Stimulated activated CD4-positive, alpha-beta T cell treated with anti-CD3 and anti-CD28 coated beads, Interleukin-12 subunit alpha, Interleukin-12 subunit beta, amount 100 ng/mL, for 24 hours (primary cell): ENCODE results near the gene C11orf91.
A peak's percentile ranks its signal among the peaks of the same experiment; 100 is the strongest.
"Not testable (repeated sequence)": the region's sequence is repeated elsewhere in the genome, so short reads cannot be mapped to it uniquely, and the experiment has no call there.

Source experiments
- DNase-seq, 2 experiments: peaks; one replicate each; pipeline ENCODE4 v3.0.0-alpha.2; 2020; ENCODE audit warnings: low read depth in 2 of 2

The C11orf91 gene, protein sequence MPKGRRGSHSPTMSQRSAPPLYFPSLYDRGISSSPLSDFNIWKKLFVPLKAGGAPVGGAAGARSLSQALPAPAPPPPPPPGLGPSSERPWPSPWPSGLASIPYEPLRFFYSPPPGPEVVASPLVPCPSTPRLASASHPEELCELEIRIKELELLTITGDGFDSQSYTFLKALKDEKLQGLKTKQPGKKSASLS

DNA sequence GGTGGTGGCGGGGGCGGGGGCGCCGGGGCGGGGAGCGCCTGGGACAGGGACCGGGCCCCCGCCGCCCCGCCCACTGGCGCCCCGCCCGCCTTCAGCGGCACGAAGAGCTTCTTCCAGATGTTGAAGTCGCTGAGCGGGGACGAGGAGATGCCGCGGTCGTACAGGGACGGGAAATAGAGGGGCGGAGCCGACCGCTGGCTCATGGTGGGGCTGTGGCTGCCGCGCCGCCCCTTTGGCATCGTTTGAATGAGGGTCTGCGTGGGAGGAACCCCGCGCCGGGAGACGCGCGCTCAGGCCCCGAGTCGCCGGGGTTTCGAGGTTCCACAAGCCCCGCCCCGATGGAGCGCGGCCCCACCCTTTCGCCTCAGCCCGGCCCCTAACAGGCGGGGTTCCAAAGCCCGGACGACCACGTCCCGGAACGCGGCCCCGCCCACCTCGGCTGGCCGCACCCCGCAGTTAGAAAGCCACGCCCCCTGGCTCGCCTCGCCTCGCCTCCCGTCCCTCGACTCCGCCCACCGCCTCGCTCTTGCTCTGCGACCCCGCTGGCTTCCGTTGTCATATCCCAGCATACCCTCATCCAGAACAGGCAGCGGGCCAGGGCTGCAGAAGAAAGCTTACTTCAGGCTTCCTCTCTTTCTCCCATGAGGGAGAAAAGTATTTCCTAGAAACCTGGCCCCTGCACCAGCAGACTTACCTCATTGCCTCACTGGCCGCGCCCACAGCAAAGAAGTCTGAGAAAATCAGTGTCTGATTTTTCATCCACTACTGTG, at the start of gene C11orf91:
C11orf91 (minus strand) TSS at position 325 of the 770 bp plus-strand sequence; CDS start at position 239, 86 bp downstream.
- peak; percentile 89 to 92 for DNase-seq

DNA sequence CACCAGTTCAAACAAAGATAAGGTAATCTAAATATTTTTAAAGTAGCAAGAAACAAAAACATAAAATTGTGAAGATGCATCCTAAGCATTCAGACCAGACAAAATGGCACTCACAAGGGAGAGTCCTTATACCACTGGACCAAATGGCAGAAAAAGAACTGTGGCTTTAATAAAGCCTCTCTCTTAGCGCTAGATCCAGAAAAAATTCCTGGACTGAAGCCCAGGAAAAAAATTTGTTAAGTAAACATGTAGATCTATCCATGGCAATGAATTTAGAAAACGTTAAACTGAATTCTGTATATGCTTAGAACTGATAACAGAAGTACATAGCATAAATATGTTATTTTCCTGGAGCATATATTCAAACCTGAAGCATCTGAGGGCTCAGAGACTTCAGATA, 47.4 kb upstream of the C11orf91 start:
- no peak for DNase-seq

DNA sequence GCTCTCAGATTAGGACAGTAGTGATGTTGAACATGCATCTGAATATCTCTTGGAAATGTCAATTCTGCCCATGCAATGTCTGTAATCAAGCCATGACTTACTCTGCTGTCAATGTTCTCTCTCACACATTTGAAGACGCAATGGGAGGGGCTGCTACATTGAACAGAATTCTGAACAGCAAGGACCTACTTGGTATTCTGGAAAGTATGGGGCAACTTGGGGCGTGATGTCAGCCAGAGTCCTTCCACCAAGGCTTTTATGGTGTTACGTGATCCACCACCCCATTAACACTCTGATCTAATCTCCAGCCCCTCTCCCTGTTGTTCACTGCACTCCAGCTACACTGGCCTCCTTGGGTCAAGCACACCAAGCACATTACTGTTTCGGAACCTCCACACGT, 42.7 kb upstream of the C11orf91 start:
- DNase-seq: no peak

DNA sequence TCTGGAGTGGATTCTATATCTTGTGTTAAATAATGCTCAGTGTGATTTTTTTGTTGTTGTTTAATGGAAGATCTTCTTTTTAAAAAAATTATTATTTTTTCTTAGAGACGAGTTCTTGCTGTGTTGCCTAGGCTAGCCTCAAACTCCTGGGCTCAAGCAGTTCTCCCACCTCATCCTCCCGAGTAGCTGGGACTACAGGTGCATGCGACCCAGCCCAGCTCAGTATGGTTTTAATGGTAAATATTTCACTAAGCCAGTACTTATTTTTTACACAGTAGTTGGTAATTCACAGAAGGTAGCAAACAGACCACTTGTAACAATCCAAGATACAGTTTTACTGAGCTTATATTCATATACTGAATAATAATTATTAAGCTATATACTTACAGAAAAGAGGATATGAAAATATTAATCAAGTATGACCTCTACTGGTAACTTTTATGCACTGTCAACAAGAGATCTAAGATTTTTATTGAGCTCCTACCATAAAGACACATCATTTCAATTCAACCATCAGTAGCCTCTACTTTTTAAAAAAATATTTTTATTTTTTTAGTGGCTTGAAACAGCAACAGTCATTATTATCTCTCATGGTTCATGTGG, 41.7 kb upstream of the C11orf91 start:
- DNase-seq: no peak

DNA sequence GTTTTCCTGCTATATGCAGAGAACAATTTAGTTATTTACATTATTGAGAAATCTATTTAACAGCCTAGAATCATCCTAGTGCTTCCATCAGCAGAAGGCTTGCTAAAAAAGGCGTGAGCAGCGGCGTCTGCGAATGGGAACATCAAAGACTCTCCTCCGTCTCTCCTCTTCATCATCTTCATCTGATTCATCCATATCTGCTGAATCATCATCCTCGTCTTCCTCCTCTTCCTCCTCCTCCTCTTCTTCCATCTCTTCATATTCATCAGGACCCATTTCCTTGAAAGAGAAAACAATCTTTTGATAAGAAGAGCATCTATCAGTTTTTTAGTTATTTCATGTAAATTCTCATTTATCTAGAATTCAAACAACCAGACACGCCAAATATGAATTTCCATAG, 41.2 kb upstream of the C11orf91 start:
- DNase-seq: no peak

DNA sequence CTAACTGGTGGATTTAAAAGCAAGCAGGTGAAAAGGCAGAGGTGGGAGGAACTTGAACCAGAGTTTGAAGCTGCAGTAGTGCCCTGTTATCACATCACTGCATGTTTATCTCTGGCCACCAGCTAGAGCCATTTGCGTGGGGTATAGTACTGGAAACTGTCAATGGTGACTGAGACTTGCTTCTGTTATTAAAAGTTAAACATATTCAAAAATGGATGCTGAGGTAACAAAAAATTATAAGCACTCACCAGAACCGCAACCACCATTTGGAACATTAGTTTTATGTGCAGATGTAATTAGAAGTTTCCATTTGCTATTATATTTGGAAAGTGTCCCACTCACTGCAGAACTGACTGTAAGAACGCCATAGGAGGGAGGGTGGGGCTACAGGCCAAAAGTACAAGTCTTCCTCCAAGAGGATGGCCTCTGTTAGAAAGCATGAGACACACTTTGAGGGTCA, 36.8 kb upstream of the C11orf91 start:
- no peak for DNase-seq

DNA sequence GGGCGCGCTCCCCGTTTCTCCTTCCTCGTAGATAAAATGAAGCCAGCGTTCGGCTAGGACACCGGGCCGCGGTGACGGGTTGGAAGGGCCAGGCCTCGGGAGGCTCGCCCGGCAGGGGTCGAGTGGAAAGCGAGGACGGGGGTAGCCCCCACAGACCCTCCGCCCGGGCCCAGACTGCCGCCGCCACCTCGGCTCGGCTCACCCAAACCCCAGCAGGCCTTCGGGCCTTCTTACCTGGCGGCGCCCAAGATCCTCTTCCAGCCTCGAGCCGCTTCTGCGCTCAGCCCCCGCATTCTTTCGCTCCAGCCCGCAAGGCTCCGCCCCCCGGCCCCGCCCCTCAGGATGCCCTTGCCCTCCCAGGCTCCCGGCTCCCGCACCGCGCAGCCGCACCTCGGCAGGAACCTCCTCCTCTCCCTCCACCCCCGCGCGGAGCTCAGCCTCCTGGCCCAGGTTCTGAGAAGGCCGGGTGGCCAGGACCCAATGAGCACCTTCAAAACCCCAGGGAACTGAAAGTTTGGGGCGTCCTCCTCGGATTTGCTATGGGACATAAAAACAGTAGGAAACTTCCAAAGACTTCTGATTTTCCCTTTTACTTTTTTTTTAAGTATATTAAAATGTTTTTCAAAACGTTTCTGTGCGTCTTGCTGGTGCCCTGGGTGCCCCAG, 35.7 kb upstream of the C11orf91 start, which contains the start of gene CD59:
CD59 (minus strand) TSS at position 276 of the 665 bp plus-strand sequence. CDS start 13,978 bp downstream, outside the sequence.
- peak; percentile 77 to 94 for DNase-seq

DNA sequence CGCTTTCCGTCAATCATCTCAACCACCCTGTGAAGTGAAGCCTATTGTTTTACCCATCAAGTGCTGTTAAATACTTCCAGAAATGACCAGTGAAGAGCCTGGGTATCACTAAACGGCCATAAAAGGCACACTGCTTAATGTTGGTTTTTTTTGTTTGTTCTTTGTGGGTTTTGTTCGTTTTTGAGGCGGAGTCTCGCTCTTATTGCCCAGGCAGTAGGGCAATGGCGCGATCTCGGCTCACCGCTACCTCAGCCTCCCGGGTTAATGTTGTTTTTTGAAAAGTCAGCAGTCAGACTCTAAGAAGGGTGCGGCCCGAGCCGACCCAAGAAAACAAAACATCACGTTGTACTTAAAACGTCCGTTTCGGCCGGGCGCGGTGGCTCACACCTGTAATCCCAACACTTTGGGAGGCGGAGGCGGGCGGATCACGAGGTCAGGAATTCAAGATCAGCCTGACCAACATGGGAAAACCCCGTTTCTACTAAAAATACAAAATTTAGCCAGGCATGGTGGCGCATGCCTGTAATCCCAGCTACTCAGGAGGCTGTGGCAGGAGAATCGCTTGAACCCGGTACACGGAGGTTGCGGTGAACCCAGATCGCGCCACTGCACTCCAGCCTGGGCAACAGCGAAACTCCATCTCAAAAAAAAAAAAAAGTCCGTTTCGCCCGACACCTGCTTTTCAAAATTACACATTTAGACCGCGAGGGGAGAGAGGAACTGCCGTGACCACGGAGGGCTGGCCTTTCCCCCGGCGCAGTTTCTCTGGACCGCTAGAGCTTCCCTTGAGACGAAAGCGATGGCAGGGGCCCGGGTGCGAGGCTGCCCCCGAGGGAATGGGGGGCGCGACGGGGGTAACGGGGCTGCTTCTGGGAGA, 34.9 kb upstream of the C11orf91 start:
- DNase-seq: peak in 1 of 2 experiments; percentile 29

DNA sequence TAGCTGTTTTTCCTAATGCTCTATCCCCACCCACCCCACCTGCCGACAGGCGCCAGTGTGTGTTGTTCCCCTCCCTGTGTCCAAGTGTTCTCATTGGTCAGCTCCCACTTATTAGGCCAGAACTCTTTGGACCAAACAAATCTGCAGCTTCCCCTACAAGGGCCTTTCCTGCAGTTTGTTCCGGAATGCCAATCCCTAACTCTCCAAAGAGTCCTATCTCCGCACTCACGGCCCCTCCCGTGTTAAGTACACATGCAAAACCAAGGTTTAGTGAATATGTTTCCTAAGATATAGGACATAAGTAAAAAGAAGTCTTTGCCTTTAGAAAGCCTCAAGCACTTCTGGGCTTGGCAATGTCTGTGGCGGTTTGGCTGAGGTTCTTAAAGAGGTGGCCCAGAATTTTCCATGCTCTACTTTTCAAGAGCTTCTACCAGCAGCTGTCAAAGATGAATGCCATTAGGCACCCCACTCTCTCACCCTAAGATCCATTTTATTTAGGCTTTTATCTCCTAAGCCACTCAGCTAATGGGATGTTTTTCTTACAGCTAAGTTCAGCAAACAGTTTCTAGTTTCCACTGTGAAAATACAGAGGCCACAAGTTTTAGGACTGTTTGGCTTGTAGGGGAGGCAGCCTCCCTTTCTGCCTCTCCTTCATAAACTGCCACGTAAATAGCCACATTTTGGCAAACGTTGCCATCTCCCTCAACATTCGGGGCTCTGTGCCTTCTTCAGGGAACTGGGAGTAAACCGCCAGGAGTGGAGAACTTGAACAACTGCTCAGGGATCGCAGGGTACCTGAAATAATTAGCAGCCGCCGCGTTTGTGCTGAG, 34.0 kb upstream of the C11orf91 start:
- DNase-seq: no peak

DNA sequence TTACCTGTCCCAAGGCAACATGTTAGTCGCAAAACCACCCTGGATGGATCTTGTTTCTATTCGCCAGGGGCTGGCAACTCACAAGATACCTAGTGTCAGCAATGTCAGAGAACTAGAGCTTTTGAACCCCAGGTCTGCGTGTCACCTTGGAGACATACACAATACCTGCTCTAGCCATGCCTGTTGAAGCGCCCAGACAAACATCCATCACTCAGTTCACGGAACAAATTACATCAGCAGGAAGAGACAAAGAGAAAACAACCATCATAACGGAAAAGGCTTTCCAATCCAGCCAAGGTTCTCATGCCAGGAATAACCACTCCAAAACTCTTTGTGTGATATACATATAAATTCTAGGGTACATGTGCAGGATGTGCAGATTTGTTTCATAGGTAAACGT, 33.4 kb upstream of the C11orf91 start:
- DNase-seq: no peak

DNA sequence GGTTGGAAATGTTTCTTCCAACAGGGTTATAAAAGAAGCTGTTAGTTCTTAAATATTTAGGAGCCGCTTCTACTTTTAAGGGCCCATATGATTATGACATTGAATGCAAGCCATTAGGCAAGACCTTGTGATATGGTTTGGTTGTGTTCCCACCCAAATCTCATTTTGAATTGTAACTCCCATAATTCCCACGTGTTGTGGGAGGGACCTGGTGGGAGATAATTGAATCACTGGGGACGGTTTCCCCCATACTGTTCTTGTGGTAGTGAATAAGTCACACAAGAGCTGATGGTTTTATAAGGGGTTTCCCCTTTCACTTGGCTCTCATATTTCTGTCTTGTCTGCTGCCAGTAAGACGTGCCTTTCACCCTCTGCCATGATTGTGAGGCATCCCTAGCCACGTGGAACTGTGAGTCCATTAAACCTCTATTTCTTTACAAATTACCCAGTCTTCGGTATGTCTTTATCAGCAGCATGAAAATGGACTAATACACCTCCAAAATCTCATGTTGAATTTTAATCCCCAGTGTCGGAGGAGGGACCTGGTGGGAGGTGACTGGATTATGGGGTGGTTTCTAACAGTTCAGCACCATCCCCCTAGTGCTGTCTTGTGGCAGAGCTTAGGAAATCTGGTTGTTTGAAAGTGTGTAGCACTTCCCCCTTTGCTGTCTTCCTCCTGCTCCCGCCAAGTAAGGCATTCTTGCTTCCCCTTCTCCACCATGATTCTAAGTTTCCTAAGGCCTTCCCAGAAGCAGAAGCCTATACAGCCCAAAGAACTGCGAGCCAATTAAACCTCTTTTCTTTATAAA, 31.3 kb upstream of the C11orf91 start:
- peak in 1 of 2 experiments; percentile 12 for DNase-seq

DNA sequence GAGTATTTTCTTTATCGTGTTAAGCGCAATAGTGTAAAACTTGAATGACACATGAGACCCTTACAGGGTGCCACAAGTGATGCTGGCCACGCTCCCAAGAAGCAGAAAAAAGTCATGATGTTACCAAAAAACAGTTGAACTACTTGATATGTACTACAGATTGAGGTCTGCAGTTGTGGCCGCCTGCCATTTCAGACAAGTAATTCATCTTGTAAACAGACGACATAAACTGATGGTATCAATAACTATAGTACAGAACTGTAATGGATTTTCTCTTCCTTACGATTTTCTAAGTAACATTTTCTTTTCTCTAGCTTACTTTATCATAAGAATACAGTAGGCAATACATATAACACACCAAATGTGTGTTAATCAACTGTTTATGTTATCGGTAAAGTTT, 30.1 kb upstream of the C11orf91 start:
- DNase-seq: no peak

DNA sequence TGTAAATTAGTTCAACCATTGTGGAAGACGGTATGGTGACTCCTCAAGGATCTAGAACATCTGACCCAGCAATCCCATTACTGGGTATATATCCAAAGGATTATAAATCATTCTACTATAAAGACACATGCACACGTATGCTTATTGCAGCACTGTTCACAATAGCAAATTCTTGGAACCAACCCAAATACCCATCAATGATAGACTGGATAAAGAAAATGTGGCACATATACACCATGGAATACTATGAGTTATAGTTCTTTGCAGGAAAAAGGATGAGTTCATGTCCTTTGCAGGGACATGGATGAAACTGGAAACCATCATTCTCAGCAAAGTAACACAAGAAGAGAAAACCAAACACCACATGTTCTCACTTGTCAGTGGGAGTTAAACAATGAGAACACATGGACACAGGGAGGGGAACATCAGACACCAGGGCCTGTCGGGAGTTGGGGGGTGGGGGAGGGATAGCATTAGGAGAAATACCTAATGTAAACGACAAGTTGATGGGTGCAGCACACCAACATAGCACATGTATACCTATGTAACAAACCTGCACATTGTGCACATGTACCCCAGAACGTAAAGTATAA, 28.5 kb upstream of the C11orf91 start:
- not testable (repeated sequence) for DNase-seq

DNA sequence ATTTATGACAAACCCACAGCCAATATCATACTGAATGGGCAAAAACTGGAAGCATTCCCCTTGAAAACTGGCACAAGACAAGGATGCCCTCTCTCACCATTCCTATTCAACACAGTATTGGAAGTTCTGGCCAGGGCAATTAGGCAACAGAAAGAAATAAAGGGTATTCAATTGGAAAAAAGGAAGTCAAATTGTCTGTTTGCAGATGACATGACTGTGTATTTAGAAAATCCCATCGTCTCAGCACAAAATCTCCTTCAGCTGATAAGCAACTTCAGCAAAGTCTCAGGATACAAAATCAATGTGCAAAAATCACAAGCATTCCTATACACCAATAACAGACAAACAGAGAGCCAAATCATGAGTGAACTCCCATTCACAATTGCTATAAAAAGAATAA, 26.9 kb upstream of the C11orf91 start:
- not testable (repeated sequence) for DNase-seq

DNA sequence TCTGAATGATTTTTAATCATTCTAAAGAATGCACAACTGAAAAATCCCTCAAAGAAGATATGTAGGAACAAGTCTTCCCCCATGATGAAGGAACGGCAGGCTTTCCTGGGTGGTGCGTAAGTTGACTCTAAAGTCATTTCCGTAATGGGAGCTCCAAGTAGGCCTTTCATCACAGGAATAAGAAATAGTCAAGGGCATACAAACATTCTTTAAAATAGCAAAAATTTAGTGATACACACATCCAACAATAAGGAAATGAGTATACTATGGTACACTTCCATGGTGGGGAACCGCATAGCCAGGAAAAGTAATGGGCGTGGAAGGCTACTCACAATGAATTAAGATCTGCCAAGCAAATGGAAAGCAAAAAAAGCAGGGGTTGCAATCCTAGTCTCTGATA, 24.9 kb upstream of the C11orf91 start:
- DNase-seq: no peak

DNA sequence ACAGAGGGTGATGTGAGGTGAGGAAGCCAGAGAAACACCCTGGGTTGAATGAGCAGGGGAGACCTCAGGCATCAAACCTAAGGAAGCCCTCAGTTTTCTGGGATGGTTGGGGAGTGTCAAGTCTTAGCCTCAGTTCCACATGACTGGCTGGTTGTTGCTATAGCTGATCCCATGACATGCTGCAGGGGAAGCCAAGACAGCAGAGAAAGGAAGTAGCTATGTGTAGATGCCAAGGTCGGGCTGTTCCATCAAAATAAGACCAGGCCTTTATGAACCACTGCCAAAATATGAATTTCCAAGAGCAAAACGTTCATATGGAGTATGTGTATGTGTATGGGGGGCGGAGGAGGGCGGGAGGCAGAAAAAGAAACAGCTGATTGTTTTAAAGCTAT, 24.0 kb upstream of the C11orf91 start:
- no peak for DNase-seq

DNA sequence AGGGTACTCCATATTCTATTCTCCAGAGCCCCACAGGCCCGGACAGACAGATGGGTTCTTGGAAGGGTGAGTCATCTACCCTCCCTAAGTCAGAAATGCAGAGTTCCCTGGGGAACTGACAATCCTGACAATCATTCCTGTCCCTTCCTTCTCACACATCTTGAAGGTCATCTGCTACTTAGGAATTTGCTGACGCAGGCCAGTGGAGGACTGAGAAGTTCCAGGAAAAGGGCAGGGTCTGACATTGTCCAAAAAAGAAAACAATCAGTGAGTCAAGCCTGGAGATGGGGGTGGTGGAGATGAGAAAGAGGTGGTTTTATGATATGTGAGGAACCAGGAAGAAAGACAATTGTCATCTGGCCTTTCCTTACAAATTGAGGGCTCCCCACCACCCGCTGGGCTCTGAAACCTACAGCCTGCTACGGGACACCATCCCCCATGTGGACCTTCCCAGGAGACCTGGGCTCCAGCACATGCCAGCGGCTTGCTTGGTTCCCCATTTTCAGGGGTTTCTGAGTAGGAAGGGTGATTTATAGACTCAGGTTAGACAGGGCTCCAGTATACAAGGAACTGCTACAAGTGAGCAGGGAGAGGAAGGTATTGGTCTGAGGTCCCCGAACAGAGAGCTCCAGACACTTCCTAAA, 22.7 kb upstream of the C11orf91 start:
- no peak for DNase-seq

DNA sequence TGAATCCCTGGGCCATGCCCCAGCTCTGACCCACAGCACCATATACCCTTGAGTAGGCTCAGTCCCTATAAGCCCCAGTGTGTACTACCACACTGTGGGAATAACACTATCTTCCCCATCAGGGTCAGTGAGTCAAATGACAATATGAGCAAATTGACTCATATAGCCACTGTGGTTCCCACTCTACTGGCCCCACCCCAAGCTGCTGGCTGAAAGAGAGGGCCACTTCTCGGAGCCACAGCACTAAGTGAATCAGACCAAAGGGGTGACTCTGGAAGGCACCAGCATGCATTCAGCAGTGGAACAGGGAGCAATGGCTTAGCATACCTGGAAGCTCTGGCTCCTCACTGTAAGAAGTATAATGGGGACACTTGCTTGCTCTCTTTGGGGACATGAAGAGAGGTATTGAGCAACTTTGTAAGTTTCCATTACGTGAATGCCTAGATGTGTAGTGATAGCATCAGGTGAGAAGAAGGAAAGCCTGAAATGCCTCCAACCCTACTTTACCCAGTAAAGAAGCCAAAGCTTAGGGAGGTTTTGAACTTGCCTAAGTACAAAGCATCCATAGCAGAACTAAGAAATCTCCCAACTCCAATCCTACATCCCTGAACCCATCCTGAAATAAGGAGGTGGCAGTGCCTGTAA, 22.1 kb upstream of the C11orf91 start:
- peak in 1 of 2 experiments; percentile 48 for DNase-seq
